HG03175 (cell line): ENCODE results near the gene OPN5.
A peak's percentile ranks its signal among the peaks of the same experiment; 100 is the strongest.

Experiments
- ATAC-seq: cut with Tn5 transposase; IDR thresholded peaks from one replicate; pipeline ENCODE4 v1.9.1; 2021; ENCODE audit warnings: mild to moderate bottlenecking, moderate library complexity; ENCODE audit not compliant: unreplicated experiment

Gene OPN5

GRCh38 chr6:47787620-47788497 lies 6.0 kb downstream of the OPN5 start:
- peak; percentile 80 for ATAC-seq

GRCh38 chr6:47788498-47788884 lies 6.7 kb downstream of the OPN5 start:
- no peak for ATAC-seq

- no peak for ATAC-seq
These were observed 7.7 kb downstream of the OPN5 start for GRCh38 chr6:47789553-47789952.

GRCh38 chr6:47792216-47792733 lies 10.4 kb downstream of the OPN5 start:
- ATAC-seq = no peak

- no peak for ATAC-seq
These were observed 12.8 kb downstream of the OPN5 start for GRCh38 chr6:47794577-47795135.

GRCh38 chr6:47801984-47802383 lies 20.2 kb downstream of the OPN5 start:
- ATAC-seq = no peak

- no peak for ATAC-seq
These were observed 23.0 kb downstream of the OPN5 start for GRCh38 chr6:47804821-47805220.

GRCh38 chr6:47809873-47810272 lies 28.0 kb downstream of the OPN5 start:
- ATAC-seq = no peak

- ATAC-seq = no peak
These were observed 29.1 kb downstream of the OPN5 start for GRCh38 chr6:47810885-47811284.

GRCh38 chr6:47811443-47811842 lies 29.6 kb downstream of the OPN5 start:
- ATAC-seq = no peak

GRCh38 chr6:47817749-47818148 lies 35.9 kb downstream of the OPN5 start:
- ATAC-seq = no peak

GRCh38 chr6:47819461-47819860 lies 37.6 kb downstream of the OPN5 start:
- ATAC-seq = no peak

GRCh38 chr6:47822856-47823554 lies 41.2 kb downstream of the OPN5 start:
- ATAC-seq = no peak

GRCh38 chr6:47832386-47833100 lies 50.7 kb downstream of the OPN5 start:
- no peak for ATAC-seq

- ATAC-seq = no peak
These were observed 52.4 kb downstream of the OPN5 start for GRCh38 chr6:47834196-47834595.

- no peak for ATAC-seq
These were observed 54.2 kb downstream of the OPN5 start for GRCh38 chr6:47836046-47836445.

GRCh38 chr6:47836639-47837038 lies 54.8 kb downstream of the OPN5 start:
- ATAC-seq = no peak

GRCh38 chr6:47839645-47840044 lies 57.8 kb downstream of the OPN5 start:
- ATAC-seq = no peak

GRCh38 chr6:47844881-47845280 lies 63.0 kb downstream of the OPN5 start:
- ATAC-seq = no peak

- ATAC-seq = no peak
These were observed 64.9 kb downstream of the OPN5 start for GRCh38 chr6:47846752-47847151.

GRCh38 chr6:47851091-47851490 lies 69.3 kb downstream of the OPN5 start:
- ATAC-seq = no peak
